ENCODE measurements around the gene N4BP3.
"Not testable (repeated sequence)": the region's sequence is repeated elsewhere in the genome, so short reads cannot be mapped to it uniquely, and the experiment has no call there.

The N4BP3 gene

GRCh38 chr5:178123966-178124925 lies 10.9 kb downstream of the N4BP3 start:
- H3K27me3 ChIP-seq (replicated peaks; ENCODE audit: control insufficient read depth, insufficient read depth, low read length): no peaks in the 10 kb centered on the region
- H3K36me3 ChIP-seq (ENCODE audit: control insufficient read depth, insufficient read depth, low read length): peaks cover 5% of the 10 kb centered on the region
- no peak for DNase-seq (ENCODE audit: extremely low read depth, insufficient read length)
- no peak overlapping the region for H3K4me3 ChIP-seq (replicated peaks; ENCODE audit: low read depth, low read length)
- TF ChIP-seq CTCF (IDR thresholded peaks at IDR 0.05; ENCODE audit: insufficient read depth, low read length, poor library complexity, severe bottlenecking): no peak

GRCh38 chr5:178125253-178125906 lies 12.0 kb downstream of the N4BP3 start:
- Histone ChIP-seq H3K36me3 (ENCODE audit: control insufficient read depth, insufficient read depth, low read length) (peaks cover 5% of the 10 kb centered on the region), H3K27me3 (replicated peaks; ENCODE audit: control insufficient read depth, insufficient read depth, low read length) (no peaks in the 10 kb centered on the region), H3K4me3 (replicated peaks; ENCODE audit: low read depth, low read length) (no peak overlapping the region)
- no peak for TF ChIP-seq CTCF (IDR thresholded peaks at IDR 0.05; ENCODE audit: insufficient read depth, low read length, poor library complexity, severe bottlenecking)
- DNase-seq (ENCODE audit: extremely low read depth, insufficient read length): no peak

GRCh38 chr5:178126556-178126955 lies 13.2 kb downstream of the N4BP3 start:
- no peak for TF ChIP-seq CTCF (IDR thresholded peaks at IDR 0.05; ENCODE audit: insufficient read depth, low read length, poor library complexity, severe bottlenecking)
- Histone ChIP-seq H3K36me3 (ENCODE audit: control insufficient read depth, insufficient read depth, low read length) (peaks cover 3% of the 10 kb centered on the region), H3K27me3 (replicated peaks; ENCODE audit: control insufficient read depth, insufficient read depth, low read length) (no peaks in the 10 kb centered on the region), H3K4me3 (replicated peaks; ENCODE audit: low read depth, low read length) (no peak overlapping the region)
- no peak for DNase-seq (ENCODE audit: extremely low read depth, insufficient read length)

- H3K4me3 ChIP-seq (replicated peaks; ENCODE audit: low read depth, low read length); H3K36me3 ChIP-seq (ENCODE audit: control insufficient read depth, insufficient read depth, low read length); DNase-seq (ENCODE audit: extremely low read depth, insufficient read length); H3K27me3 ChIP-seq (replicated peaks; ENCODE audit: control insufficient read depth, insufficient read depth, low read length): not testable (repeated sequence)
Measured at GRCh38 chr5:178127300-178128009, 14.1 kb downstream of the N4BP3 start.

GRCh38 chr5:178129296-178129695 lies 16.0 kb downstream of the N4BP3 start:
- no peak for DNase-seq (ENCODE audit: extremely low read depth, insufficient read length)
- Histone ChIP-seq H3K27me3 (replicated peaks; ENCODE audit: control insufficient read depth, insufficient read depth, low read length) (no peaks in the 10 kb centered on the region), H3K36me3 (ENCODE audit: control insufficient read depth, insufficient read depth, low read length) (no peaks in the 10 kb centered on the region), H3K4me3 (replicated peaks; ENCODE audit: low read depth, low read length) (no peak overlapping the region)
- TF ChIP-seq CTCF (IDR thresholded peaks at IDR 0.05; ENCODE audit: insufficient read depth, low read length, poor library complexity, severe bottlenecking): no peak

GRCh38 chr5:178130234-178130575 lies 16.9 kb downstream of the N4BP3 start:
- H3K36me3 ChIP-seq (ENCODE audit: control insufficient read depth, insufficient read depth, low read length); DNase-seq (ENCODE audit: extremely low read depth, insufficient read length); H3K27me3 ChIP-seq (replicated peaks; ENCODE audit: control insufficient read depth, insufficient read depth, low read length): not testable (repeated sequence)
- H3K4me3 ChIP-seq (replicated peaks; ENCODE audit: low read depth, low read length): peak overlapping the region; percentile 83

Data from GM06990 (cell line).